T-helper 17 cell (primary cell): ENCODE data around the gene SRRM5. TPM values are rescaled to one million over a fixed set of nuclear protein-coding genes. Genes with fewer than 3 reads are reported as not detected.
A peak's percentile ranks its signal among the peaks of the same experiment; 100 is the strongest.

ENCODE experiments used
- ATAC-seq: fragments of 150-1000 bp; cut with Tn5 transposase; 2 replicates; pipeline ENCODE4 v1.10.0; 2021; ENCODE audit warnings: mild to moderate bottlenecking, moderate library complexity
- DNase-seq, 3 donors: peaks; one replicate each; pipeline versions ENCODE4 v3.0.0 to v3.0.0-alpha.2; 2020 to 2021
- H3K9me3 ChIP-seq: one replicate; pipeline ENCODE4 v1.7.0; 2013; ENCODE audit warnings: low read length, mild to moderate bottlenecking; ENCODE audit not compliant: control insufficient read depth, poor library complexity, severe bottlenecking
- H3K27ac Mint-ChIP-seq: one replicate; pipeline ENCODE4 v1.8.0; 2022; ENCODE audit warnings: mild to moderate bottlenecking, moderate library complexity, mixed read lengths
- H3K27me3 Mint-ChIP-seq: one replicate; pipeline ENCODE4 v1.8.0; 2022; ENCODE audit warnings: mixed read lengths
- H3K36me3 Mint-ChIP-seq: one replicate; pipeline ENCODE4 v1.8.0; 2022; ENCODE audit warnings: low read depth, mixed read lengths
- H3K4me1 Mint-ChIP-seq: one replicate; pipeline ENCODE4 v1.8.0; 2022; ENCODE audit warnings: mild to moderate bottlenecking, mixed read lengths
- H3K4me3 Mint-ChIP-seq: one replicate; pipeline ENCODE4 v1.8.0; 2022; ENCODE audit warnings: mild to moderate bottlenecking, moderate library complexity, mixed read lengths
- total RNA-seq, 4 donors: library from RNA in 2 of 4; stranded (reverse) in 2 of 4; gene quantifications; one replicate each; pipeline ENCODE4 v1.2.3 and lab custom pipeline; 2022 to 2026

SRRM5 gene
- total RNA-seq, 2 donors from 2014 or later = 0.40 to 0.60 TPM

DNA sequence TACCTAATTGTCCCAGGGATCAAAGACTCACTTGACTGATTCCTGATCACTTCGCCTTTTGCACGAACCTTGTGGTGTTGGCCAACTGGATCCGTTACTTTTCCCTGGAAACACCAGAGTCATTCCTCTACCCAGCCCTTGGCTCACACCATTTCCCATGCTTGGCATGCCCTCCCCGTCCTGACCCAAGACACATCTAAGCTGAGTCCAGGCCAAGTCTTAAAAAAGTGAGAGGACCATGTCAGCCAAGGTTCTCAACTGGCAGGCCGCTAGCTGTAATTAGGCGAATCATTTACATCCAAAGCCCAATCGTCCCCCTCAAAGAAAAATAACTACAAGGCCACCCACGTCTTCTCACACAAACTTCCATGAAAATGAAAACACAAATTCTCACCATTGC, 46.6 kb downstream of the SRRM5 start:
- no peak overlapping the region for H3K4me3 Mint-ChIP-seq
- H3K27me3 Mint-ChIP-seq = no peaks in the 10 kb centered on the region
- no peaks in the 10 kb centered on the region for H3K9me3 ChIP-seq
- H3K4me1 Mint-ChIP-seq = no peaks in the 10 kb centered on the region
- ATAC-seq (no peak), DNase-seq (no peak)
- peaks cover 13% of the 10 kb centered on the region for H3K36me3 Mint-ChIP-seq
- no peak overlapping the region for H3K27ac Mint-ChIP-seq

DNA sequence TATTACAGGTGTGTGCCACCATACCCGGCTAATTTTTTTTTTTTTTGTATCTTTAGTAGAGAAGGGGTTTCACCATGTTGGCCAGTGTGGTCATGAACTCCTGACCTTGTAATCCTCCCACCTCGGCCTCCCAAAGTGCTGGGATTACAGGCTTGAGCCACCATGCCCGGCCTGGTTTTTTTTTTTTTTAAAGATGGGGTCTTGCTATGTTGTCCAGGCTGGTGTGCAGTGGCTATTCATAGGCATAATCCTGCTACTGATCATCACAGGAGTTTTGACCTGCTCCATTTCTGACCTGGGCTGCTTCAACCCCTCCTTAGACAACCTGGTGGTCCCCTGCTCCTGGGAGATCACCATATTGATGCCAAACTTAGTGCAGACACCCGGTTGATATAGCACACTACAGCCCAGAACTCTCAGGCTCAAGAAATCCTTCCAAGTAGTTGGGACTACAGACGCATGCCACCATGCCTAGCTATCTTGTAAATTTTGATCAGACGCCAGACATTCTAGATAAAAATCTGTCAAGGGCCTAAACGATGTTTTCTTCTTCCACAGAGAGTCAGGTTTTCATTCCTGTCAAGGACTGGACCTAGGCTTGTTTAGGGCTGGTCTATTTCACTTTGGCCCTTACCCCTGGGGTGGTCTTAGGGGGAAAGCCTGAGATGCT, 48.5 kb downstream of the SRRM5 start:
- no peak overlapping the region for H3K27ac Mint-ChIP-seq
- H3K4me1 Mint-ChIP-seq = peaks cover 17% of the 10 kb centered on the region
- H3K27me3 Mint-ChIP-seq = no peaks in the 10 kb centered on the region
- peaks cover 14% of the 10 kb centered on the region for H3K36me3 Mint-ChIP-seq
- no peak for ATAC-seq
- H3K4me3 Mint-ChIP-seq = no peak overlapping the region
- no peak for DNase-seq
- H3K9me3 ChIP-seq = no peaks in the 10 kb centered on the region

DNA sequence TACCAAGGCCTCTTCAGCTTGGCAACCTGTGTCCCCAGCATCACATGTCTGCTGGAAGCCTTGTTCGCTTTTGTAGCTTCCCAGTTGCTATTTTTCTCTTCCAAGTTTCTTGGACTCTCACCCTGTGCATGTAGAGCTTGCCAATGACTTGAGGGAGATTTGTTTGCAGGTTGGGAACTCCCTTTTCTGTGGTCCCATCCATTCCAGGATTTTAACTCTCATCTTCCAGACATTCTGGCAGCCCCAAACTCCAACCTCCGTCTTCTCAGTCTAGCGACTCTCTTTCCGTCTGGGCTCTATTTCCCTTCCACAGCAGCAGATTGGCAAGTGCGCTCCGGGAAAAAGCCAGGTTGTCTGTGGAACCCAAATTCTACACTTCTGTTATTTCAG, 49.1 kb downstream of the SRRM5 start:
- H3K27ac Mint-ChIP-seq = no peak overlapping the region

DNA sequence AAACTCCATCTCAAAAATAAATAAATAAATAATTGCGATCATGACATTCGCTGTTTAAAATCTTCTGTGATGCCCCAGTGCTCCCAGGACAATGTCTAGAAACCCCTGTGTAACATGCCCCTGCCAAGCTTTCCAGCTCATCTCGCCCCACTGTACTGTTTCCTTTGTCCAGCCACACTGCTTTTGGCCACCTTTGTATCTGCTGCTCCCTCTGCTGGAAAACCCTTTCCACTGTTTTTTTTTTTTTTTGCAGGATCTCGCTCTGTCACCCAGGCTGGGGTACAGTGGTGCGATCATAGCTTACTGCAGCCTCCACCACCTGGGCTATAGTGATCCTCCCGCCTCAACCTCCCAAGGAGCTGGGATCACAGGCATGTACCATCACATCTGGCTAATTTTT, 50.6 kb downstream of the SRRM5 start:
- peak overlapping the region; percentile 87 for H3K27ac Mint-ChIP-seq

More for the DNA sequence above, 49.1 kb downstream of the SRRM5 start:
- H3K9me3 ChIP-seq = no peaks in the 10 kb centered on the region
- Mint-ChIP-seq H3K4me1 (peaks cover 17% of the 10 kb centered on the region), H3K27me3 (no peaks in the 10 kb centered on the region), H3K36me3 (peaks cover 14% of the 10 kb centered on the region), H3K4me3 (no peak overlapping the region)
- ATAC-seq (no peak), DNase-seq (no peak)

DNA sequence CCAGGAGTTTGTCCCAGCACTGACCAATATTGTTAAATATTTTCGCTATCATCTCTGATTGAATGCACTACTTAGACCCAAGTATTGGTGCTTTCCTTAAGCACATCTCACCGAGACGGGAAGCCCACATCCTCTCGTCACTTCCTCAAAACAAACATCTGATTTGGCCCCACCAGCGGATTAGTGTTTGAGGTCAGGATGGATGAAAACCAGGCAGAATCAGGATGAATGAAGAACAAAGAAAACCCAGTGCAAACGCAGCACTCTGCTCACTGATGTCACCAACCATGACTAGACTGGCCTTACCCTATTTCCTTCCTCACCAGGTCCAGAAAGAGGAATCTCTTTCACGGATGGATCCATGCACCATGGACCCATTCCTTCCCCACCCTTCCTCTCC, 52.1 kb downstream of the SRRM5 start:
- Mint-ChIP-seq H3K27me3 (no peaks in the 10 kb centered on the region), H3K4me3 (peak overlapping the region; percentile 85), H3K36me3 (peaks cover 15% of the 10 kb centered on the region), H3K4me1 (peaks cover 28% of the 10 kb centered on the region), H3K27ac (peak overlapping the region; percentile 87)
- peak; percentile 13 for ATAC-seq
- DNase-seq = peak in 2 of 3 donors; percentile 36 to 48
- H3K9me3 ChIP-seq = no peaks in the 10 kb centered on the region

More for the DNA sequence above, 50.6 kb downstream of the SRRM5 start:
- H3K9me3 ChIP-seq = no peaks in the 10 kb centered on the region
- ATAC-seq (no peak), DNase-seq (no peak)
- Mint-ChIP-seq H3K4me3 (no peak overlapping the region), H3K36me3 (peaks cover 13% of the 10 kb centered on the region), H3K4me1 (peaks cover 20% of the 10 kb centered on the region), H3K27me3 (no peaks in the 10 kb centered on the region)

Other genes starting within 250 kb of the SRRM5 start
- gene TEX101, start 197.2 kb upstream of the SRRM5 start, total RNA-seq = not detected
- gene LYPD3, start 146.5 kb upstream of the SRRM5 start, total RNA-seq = 1 to 10 TPM; 5.1 to 7.4 TPM
- gene PHLDB3, start 107.3 kb upstream of the SRRM5 start, total RNA-seq = 10 to 100 TPM; 24.2 to 40.5 TPM
- gene ETHE1, start 84.9 kb upstream of the SRRM5 start, total RNA-seq = 10 to 100 TPM; 21.0 to 30.3 TPM
- 1 to 10 TPM; 4.0 to 4.3 TPM for gene ZNF575, start 78.9 kb upstream of the SRRM5 start, total RNA-seq
- gene XRCC1, start 36.6 kb upstream of the SRRM5 start, total RNA-seq = 10 to 100 TPM; 37.9 to 38.9 TPM
- 1 to 10 TPM in 1 of 2 donors, under 1 TPM in 1; 0.52 to 1.5 TPM for gene PINLYP, start 36.3 kb upstream of the SRRM5 start, total RNA-seq
- gene IRGQ, start 16.0 kb upstream of the SRRM5 start, total RNA-seq = 10 to 100 TPM; 49.9 to 51.1 TPM
- gene ZNF576, start 15.5 kb upstream of the SRRM5 start, total RNA-seq = 10 to 100 TPM in 1 of 2 donors, 1 to 10 TPM in 1; 7.9 to 11.1 TPM
- 10 to 100 TPM; 23.8 to 26.3 TPM for gene ZNF428, start 7.5 kb downstream of the SRRM5 start, total RNA-seq
- under 1 TPM; 0.40 to 0.91 TPM for gene CADM4, start 27.8 kb downstream of the SRRM5 start, total RNA-seq
- 10 to 100 TPM; 21.1 to 35.8 TPM for gene PLAUR, start 58.1 kb downstream of the SRRM5 start, total RNA-seq
- gene IRGC, start 104.0 kb downstream of the SRRM5 start, total RNA-seq = not detected
- 10 to 100 TPM; 35.6 to 44.4 TPM for gene SMG9, start 142.9 kb downstream of the SRRM5 start, total RNA-seq
- 10 to 100 TPM; 46.4 to 63.1 TPM for gene KCNN4, start 168.9 kb downstream of the SRRM5 start, total RNA-seq
- gene LYPD5, start 190.4 kb downstream of the SRRM5 start, total RNA-seq = under 1 TPM in 1 of 2 donors, not detected in 1; 0.45 TPM
- 1 to 10 TPM; 4.4 to 6.9 TPM for gene ZNF283, start 215.2 kb downstream of the SRRM5 start, total RNA-seq